Central memory CD4-positive, alpha-beta T cell (primary cell): Measurements from ENCODE around the gene DPH3.
"Not testable (repeated sequence)": the region's sequence is repeated elsewhere in the genome, so short reads cannot be mapped to it uniquely, and the experiment has no call there.

Source experiments
- DNase-seq: peaks from one replicate; pipeline ENCODE4 v3.0.0; 2022
- total RNA-seq, 3 experiments: gene quantifications; one replicate each; lab custom pipeline; 2026; lab: John Stamatoyannopoulos, UW

DPH3 gene
- total RNA-seq: 19.9 to 65.8 (median 34.6) reads per million in 3 experiments

DNA sequence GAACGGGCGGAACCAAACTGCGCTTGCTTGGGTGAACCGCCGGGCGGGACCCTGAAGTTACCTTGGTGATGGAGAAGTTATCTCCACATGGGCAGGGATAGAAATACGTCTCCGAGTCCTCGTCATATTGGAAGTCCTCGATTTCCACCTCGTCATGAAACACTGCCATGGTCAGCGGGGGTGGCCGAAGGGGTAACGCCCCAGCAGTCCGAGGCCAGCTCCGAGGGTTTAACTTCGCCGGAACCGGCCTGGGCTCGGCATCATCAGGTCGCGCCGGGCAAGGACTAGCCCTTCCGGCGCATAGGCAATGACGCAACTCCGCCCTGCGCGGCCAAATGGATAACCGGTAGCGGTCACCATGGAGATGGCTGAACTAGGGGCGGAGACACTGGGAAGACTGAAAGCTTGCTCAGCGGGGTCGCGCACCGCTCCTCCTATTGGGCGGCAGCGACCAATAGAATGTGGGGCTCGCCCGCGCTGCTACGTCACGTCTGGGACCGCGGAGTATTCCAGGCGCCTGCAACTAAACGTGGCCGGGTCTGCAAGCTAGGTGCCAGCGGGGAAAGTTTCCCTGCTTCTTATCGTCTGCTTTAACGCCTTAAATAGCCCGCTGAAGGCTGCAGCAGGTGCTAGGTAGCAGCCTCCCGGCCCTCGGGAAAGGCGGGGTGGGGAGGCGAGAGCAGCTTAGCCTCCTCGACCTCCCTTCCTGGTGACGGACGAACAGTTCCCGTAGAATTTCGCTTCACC lies at the start of gene DPH3, which contains the start of gene OXNAD1:
DPH3 (minus strand) TSS at position 236 of the 747 bp plus-strand sequence; CDS start at position 169, 67 bp downstream.
OXNAD1 (plus strand) TSS at position 505 of the 747 bp plus-strand sequence. CDS start 5,741 bp downstream, outside the sequence.
- DNase-seq: peak; percentile 99

- DNase-seq: no peak
Observed at GRCh38 chr3:16313886-16314645, 49.3 kb upstream of the DPH3 start.

DNA sequence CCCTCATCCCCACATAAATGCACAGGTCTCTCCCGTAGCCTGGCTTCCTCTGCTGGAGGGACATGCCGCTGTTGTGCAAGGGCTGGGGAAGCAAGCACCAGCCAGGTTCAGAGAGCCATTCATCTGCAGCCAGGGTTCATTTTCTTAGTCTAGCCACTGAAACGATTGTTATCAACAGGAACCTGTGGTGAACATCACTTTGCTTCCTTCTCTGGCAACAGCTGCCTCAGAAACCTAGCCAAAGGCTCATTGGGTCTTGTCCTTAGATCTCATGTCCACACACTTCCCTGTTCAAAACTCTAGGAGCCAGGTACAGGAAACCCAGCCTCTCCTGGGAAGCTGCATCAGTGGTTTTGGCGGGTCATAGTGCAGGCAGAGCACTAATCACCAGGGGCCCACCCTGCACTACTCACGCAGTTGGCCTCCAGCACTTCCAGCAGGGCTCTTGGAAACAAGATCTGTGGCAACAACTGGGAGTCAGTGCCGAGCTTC lies 47.3 kb upstream of the DPH3 start:
- DNase-seq: peak; percentile 78

GRCh38 chr3:16310486-16310885 lies 45.7 kb upstream of the DPH3 start:
- not testable (repeated sequence) for DNase-seq

GRCh38 chr3:16309558-16309957 lies 44.8 kb upstream of the DPH3 start:
- peak; percentile 71 for DNase-seq

GRCh38 chr3:16308727-16309126 lies 44.0 kb upstream of the DPH3 start:
- no peak for DNase-seq

DNA sequence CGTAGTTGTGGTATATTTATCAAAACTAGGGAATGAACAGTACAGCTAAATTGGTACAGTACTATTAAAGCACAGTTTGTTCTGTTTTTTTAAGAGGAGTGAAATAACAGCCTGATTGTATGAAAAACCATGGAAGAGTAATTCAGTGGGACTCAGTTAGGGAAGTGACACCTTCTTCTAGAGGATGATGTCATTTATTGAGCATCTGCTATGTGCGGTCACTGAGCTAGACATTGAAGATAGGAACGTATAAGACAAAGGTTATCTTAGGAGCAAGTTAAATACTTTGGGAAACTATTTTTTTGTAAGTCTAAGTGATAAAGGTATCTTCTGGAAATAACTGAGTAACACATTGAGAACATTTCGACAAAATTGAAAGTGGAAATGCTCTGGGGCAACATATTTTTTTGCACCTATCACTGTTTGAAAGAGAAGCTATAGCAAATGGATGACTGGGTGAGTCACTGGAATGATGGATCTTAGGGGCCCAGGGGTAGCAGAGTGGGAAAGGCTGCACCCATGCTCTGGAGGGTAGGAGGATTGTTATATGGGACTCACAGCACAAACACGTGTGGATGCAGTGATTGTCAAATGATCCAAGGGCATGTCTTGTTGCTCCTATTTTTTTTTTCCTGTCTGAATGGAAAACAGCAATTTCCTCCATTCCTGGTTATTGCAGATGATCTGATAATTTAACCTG lies 43.2 kb upstream of the DPH3 start:
- DNase-seq: no peak

- peak; percentile 62 for DNase-seq
Observed at GRCh38 chr3:16305111-16305541, 40.4 kb upstream of the DPH3 start.

DNA sequence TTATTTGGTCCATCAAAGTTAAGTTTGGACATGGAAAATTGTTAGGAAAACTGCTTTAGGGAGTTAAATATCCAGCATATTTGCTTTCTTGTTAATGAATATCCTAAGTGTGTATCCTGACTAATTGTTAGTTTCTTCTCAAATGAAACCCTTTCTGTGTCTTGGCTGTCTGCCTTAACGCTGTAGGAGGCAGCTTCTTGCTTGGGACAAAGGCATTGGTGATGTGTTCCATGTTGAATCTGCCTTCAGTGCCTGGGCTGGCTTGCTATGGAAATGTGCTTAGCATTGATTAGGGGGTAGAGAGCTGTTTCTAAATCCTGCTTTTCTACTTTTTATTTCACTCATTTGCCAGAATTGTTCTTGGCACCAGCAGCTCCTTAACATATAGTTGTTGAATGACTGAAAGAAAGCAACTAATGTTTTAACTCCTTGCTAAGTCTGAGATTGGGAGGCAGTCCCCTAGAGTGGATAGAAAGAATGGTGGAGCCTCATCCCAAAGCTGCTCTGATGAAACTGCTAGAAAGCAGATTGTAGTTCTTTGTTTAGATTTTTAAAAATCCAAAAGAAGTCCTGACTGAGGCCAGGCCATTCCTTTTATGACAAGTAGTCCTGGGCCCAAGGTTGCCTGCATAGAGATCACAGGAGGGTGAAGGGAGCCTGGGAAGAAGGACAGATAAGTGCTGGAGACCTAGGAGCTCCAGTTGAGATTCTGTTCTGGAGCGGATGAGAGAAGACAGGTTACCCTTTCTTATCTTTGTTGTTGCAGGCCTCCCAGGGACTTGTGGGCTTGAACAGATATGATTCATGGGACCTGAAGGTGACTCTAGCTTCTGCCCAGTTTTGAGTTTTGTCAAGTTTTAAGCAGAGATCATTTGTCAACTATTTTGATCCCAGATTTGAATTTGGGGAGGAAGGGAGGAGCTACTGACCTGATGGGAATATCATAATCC lies 39.6 kb upstream of the DPH3 start:
- no peak for DNase-seq

GRCh38 chr3:16303037-16303575 lies 38.4 kb upstream of the DPH3 start:
- no peak for DNase-seq

GRCh38 chr3:16302082-16302631 lies 37.4 kb upstream of the DPH3 start:
- DNase-seq: no peak

DNA sequence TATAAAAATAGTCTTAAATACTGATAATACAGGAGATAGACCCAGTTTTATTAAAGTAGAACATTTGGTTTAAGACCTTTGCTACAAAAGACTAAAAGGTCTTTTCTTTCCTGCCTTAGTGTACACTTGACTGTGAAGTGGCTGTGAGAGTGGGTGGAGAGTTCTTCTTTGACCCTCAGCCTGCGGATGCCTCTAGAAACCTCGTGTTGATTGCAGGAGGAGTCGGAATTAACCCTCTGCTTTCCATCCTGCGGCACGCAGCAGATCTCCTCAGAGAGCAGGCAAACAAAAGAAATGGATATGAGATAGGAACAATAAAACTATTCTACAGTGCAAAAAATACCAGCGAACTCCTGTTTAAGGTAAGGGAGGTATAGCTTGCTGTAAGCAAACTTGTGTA lies 36.8 kb upstream of the DPH3 start:
- DNase-seq: no peak

GRCh38 chr3:16300881-16301359 lies 36.2 kb upstream of the DPH3 start:
- peak; percentile 80 for DNase-seq

- peak; percentile 8 for DNase-seq
Observed at GRCh38 chr3:16300307-16300706, 35.6 kb upstream of the DPH3 start.

DNA sequence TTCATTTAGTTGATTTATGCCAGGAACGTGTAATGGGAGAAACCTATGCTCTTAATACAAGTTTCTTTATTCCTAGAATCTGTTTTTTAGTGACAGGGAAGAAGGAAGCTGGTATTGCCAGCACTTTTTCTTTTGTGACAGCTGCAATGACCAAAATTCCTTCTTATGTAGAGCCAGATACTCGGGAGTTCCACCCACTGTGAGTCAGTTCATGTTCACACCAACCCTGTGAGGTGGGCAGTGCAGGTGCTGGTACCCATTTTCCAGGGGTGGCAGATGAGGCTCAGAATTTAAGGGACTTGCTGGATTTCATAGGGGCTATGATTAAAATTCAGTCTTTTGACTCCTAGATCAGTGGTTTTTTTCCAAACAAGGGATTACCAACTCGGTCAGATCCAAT lies 35.0 kb upstream of the DPH3 start:
- peak; percentile 0 for DNase-seq

- no peak for DNase-seq
Observed at GRCh38 chr3:16298891-16299290, 34.1 kb upstream of the DPH3 start.

GRCh38 chr3:16297997-16298885 lies 33.5 kb upstream of the DPH3 start:
- peak; percentile 1 for DNase-seq

DNA sequence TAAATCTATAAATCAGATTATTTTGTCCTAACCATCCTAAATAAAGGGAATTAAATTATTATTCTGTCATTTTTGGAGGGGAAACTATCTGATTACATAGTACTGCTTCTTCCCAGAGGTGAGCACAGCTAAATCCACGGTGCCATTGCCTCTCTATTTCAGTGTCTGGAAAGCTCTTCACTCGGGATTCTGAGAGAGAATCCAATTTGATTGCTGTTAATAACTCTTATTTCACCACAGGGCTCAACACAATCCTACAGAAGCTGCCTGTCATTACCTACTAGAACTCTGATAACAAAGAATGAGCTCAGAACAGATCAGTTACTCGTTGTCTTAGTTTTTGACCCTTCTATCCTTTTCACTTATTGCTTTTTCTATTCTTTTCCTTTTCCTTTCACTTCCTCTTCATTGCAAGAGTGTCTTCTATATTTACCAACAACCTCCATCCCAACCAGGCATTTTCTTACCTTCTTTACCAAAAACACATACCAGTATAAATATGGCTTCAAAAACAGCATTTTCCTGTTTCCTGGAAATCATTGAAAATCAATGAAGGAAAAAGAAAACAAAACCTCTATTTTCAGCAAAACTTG lies 30.7 kb upstream of the DPH3 start:
- DNase-seq: no peak

DNA sequence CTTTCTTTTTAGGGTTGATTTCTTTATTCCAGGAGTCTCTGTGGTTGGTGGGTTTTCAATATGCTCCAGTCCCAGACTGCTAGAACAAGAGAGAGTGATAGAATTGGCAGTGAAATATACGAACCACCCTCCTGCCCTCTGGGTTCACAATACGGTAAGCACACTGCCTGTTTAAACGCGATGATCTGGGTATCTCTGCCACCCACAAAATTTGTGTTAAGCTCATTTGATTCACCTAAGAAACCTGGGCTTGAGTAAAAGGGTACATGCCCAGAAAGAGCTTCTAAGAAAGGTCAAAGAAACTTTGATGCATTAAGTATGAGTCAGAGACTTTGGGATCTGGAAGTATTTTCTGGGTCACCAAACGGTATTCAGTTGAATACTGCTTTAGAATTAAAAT lies 30.1 kb upstream of the DPH3 start:
- no peak for DNase-seq

DNA sequence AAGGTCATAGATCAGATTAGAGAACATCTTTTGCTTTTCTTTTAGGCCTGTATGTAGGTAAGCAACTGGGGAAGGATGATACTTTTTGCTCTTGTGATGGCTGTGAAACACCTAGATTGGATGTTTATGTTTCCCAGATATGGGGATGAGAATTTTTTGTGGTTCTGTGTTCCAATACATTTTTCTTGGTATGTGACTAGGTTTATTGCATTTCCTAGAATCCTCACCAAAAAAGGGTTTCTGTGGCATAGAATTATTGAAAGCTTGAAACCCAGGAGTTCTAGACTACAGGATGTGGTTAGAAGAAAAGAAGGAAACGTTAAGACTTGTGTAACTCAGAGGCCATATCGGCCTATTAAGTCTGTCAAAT lies 26.1 kb upstream of the DPH3 start:
- DNase-seq: peak; percentile 57
